ENCODE results near the gene COL13A1.

- TF ChIP-seq ZNF274 (IDR thresholded peaks at IDR 0.05; ENCODE audit: low read depth, low read length) (no peak), YY1 (IDR thresholded peaks at IDR 0.05; ENCODE audit: insufficient read depth, insufficient read length) (no peak)
Measured at GRCh38 chr10:69843923-69844322, 42.2 kb downstream of the COL13A1 start.

Measured in NT2/D1 (cell line).